WI38 (cell line): ENCODE results near the gene SERTM2.

Source experiments
- H3K4me3 ChIP-seq: 2 replicates; pipeline ENCODE4 v1.5.1; 2011; ENCODE audit warnings: low read depth, mild to moderate bottlenecking, control low read depth, low read length
- CTCF ChIP-seq: IDR thresholded peaks from 2 replicates; pipeline ENCODE4 v1.5.1; 2012; ENCODE audit warnings: low read depth, mild to moderate bottlenecking, control low read depth, low read length

Gene SERTM2

GRCh38 chrX:111490688-111491087 lies 20.8 kb upstream of the SERTM2 start:
- no peak for TF ChIP-seq CTCF

GRCh38 chrX:111492085-111492484 lies 19.4 kb upstream of the SERTM2 start:
- H3K4me3 ChIP-seq: no peak overlapping the region
- TF ChIP-seq CTCF: no peak

More at GRCh38 chrX:111490688-111491087, 20.8 kb upstream of the SERTM2 start:
- H3K4me3 ChIP-seq: no peak overlapping the region

GRCh38 chrX:111498538-111499103 lies 12.8 kb upstream of the SERTM2 start:
- no peak for TF ChIP-seq CTCF
- H3K4me3 ChIP-seq: no peak overlapping the region

- no peak for TF ChIP-seq CTCF
- H3K4me3 ChIP-seq: no peak overlapping the region
Observed at GRCh38 chrX:111503485-111503993, 7.9 kb upstream of the SERTM2 start.

DNA sequence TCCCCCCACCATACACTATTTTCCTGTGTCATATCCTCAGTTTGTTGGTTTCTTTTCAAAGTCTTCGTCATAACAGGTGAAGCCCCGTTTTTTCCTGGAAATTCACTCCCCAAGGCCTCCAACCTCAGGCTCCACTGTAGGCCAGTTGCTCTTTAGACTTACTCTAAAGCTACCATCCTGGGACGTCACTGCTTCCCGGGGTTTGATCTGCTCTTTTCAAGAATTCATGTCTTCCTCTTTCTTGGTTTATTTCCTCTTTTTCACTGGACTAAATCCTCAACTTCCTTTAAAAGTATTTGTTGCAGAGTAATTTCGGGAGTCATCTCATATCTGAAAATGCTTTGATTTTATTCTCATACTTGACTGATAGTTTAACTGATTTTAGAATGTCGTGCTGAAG lies 6.5 kb upstream of the SERTM2 start:
- no peak for TF ChIP-seq CTCF

GRCh38 chrX:111505783-111506182 lies 5.7 kb upstream of the SERTM2 start:
- TF ChIP-seq CTCF: no peak
- H3K4me3 ChIP-seq: no peak overlapping the region

More for the DNA sequence above, 6.5 kb upstream of the SERTM2 start:
- H3K4me3 ChIP-seq: no peak overlapping the region

DNA sequence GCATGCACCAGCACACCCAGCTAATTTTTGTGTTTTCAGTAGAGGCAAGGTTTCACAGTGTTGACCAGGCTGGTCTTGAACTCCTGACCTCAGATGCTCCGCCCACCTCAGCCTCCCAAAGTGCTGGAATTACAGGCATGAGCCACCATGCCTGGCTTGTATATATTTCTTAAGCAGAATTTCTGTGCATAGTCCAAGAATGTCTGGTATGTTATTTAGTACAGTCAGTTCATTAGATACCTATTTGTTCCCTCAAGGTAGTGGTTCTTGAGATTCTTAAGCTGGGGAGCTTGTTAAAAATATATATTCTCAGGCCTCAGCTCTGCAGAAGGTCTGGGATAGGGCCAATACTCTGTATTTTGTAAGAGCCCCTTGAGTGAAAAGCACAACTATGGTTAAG lies 4.6 kb upstream of the SERTM2 start:
- no peak overlapping the region for H3K4me3 ChIP-seq
- no peak for TF ChIP-seq CTCF
